Gastrocnemius medialis (tissue), 4 donors: ENCODE measurements around the gene SLC15A3.

Experiments used
- POLR2A ChIP-seq, 2 donors: fragments of 450-650 bp; IDR thresholded peaks; one replicate each; pipeline ENCODE4 v1.6.1; 2017; ENCODE audit warnings: antibody characterized with exemption in 2 of 2, mild to moderate bottlenecking in 2 of 2, moderate library complexity in 2 of 2
- TF ChIP-seq, protein P1 (sequence below), 5 experiments: fragments of 450-650 bp in 3 of 5; fragments of 200-600 bp in 2 of 5; sonication (generic) in 2 of 5; IDR thresholded peaks in 4 of 5; conservative IDR thresholded peaks in 1 of 5; 1 replicate in 4 of 5; 2 replicates in 1 of 5; pipeline ENCODE4 v1.5.1; 2016 to 2019; ENCODE audit warnings: antibody characterized with exemption in 5 of 5, mild to moderate bottlenecking in 3 of 5, moderate library complexity in 3 of 5

DNA sequence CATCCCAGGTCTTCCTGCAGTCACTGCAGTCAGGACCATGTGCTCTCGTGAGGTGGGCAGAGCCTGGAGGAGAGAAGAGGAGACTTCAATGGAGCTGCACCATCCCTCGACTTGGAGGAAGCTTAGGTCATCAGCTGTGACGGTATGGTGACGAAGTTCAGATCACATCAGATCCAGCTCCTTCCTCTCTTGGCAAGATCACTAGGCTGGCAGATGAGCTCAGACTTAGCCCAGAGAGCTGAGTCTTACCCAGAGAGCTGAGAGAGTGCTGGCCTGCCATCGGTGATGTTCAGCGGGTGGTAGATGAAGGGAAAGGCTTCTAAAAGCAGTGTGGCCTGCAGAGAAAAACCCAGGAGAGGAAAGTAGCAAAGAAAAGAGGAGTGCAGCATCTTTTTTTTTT, 1.8 kb upstream of the SLC15A3 start:
- TF ChIP-seq, protein P1, sequence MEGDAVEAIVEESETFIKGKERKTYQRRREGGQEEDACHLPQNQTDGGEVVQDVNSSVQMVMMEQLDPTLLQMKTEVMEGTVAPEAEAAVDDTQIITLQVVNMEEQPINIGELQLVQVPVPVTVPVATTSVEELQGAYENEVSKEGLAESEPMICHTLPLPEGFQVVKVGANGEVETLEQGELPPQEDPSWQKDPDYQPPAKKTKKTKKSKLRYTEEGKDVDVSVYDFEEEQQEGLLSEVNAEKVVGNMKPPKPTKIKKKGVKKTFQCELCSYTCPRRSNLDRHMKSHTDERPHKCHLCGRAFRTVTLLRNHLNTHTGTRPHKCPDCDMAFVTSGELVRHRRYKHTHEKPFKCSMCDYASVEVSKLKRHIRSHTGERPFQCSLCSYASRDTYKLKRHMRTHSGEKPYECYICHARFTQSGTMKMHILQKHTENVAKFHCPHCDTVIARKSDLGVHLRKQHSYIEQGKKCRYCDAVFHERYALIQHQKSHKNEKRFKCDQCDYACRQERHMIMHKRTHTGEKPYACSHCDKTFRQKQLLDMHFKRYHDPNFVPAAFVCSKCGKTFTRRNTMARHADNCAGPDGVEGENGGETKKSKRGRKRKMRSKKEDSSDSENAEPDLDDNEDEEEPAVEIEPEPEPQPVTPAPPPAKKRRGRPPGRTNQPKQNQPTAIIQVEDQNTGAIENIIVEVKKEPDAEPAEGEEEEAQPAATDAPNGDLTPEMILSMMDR (IDR thresholded peaks at IDR 0.05 in 4 of 5, conservative IDR thresholded peaks at IDR 0.05 in 1 of 5), result no peak
- TF ChIP-seq POLR2A (IDR thresholded peaks at IDR 0.05), result no peak
